GM21717 (cell line): ENCODE results near the gene CXXC5.

Source experiments
- ATAC-seq: cut with Tn5 transposase; IDR thresholded peaks from one replicate; pipeline ENCODE4 v1.9.1; 2021; ENCODE audit warnings: mild to moderate bottlenecking, moderate library complexity; ENCODE audit not compliant: unreplicated experiment

Gene CXXC5

DNA sequence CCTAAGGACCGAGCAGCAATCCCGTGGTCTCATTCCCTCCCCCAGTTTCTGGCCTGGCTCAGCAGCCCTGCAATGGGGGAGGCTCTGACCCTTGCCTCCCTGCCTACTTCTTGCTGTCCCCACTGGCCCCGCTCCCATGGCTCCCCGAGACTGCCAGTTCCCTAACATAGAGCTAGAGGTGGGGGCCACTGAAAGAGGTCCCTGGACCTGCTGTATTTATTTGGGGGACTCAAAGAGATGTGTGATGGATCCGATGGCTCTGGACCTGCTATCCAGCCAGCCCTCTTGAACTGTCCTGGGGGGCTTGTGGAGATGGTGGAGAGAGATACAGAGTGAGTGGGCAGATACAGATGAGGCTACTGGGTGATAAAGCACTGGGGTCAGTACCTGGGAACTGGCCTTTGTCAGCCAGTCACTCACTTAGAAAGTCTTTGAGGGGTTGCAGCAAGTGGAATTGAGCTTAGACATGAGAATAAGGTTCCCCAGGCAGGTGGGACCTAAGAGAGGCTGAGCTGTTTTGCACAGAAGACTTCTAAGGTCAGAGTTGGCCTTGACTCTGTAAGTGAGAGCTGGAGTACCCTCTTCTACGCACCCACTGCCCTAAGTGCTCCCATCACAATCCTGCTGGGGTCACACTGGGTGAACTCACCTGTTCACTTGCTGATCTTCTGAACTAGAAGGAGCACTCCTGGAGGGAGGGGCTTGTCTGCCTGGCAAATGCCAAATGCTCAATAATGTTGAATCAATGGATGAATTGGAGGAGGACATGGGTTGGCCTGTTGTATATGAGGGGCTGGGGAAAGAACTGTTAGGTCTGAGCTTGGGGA is 42.9 kb downstream of the CXXC5 start:
- no peak for ATAC-seq

DNA sequence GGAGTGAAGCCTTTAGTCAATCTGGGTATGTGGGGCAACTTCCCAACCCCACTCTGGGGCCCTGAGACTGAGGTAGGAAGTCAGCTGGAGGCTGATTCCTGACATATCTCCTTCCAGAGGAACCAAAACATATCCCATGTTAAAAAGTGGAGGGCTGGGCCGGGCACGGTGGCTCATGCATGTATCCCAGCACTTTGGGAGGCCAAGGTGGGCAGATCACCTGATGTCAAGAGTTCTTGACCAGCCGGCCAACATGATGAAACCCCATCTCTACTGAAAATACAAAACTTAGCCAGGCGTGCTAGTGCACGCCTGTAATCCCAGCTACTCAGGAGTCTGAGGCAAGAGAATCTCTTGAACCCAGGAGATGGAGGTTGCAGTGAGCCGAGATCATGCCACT is 44.0 kb downstream of the CXXC5 start:
- ATAC-seq = no peak

DNA sequence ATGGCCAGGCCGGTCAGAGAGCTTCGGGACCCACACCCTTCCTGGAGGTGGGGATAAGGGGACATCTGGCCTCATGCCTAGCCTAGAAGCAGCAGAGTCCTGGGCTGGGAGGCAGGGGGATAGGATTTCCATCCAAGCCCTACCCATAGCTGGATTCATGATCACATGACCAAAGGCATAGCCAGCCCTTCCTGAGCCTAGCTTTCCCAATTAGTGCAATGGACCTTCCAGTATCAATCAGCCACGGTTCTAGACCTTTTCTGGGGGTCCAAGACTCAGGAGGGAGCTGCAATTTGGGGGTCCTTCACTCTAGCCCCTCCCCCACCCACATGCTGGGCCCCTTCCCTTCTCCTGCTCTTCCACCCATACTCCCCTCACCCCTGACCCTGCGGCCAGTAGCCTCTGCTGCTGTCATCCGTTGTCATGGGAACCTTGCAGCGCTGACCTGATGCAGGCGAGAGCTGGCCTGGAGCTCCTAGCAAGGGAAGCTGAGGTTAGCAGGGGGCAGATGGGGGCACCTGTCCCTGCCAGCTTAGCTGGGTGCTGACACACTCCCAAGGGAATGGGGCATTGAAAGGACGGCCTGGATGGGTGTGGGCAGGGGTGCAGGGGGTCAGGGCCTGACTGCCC is 44.6 kb downstream of the CXXC5 start:
- no peak for ATAC-seq

DNA sequence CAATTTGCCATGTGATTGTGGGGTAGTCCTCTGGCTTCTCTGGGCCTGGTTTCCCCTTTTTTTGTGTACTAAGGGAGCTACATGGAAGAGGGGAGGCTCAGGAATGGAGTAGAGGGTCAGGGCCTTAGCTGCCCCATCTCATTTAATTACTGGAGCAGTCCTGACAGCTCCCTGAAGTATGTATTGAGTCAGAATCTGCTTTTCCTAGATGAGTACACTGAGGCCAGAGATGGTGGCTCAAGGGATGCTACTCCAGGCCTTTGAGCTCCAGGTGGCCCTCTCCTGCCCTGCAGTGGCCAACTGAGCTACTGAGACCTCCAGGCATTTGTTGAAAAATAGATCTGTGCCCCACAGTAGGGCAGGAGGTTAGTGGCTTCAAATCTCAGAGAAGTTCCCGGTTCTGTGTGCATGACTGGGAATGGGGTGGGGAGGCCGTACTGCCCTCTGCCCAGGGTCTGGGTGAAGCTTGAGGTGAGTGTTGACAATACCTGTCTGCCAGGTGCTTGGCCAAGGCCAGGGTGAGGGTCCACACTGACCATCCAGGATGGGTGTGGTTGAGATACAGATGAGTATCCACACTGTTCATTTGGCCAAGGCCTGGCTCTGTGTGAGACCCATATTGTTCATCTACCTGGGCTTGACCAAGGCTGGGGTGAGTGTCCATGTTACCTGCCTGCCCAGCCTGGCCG is 45.7 kb downstream of the CXXC5 start:
- ATAC-seq = no peak

DNA sequence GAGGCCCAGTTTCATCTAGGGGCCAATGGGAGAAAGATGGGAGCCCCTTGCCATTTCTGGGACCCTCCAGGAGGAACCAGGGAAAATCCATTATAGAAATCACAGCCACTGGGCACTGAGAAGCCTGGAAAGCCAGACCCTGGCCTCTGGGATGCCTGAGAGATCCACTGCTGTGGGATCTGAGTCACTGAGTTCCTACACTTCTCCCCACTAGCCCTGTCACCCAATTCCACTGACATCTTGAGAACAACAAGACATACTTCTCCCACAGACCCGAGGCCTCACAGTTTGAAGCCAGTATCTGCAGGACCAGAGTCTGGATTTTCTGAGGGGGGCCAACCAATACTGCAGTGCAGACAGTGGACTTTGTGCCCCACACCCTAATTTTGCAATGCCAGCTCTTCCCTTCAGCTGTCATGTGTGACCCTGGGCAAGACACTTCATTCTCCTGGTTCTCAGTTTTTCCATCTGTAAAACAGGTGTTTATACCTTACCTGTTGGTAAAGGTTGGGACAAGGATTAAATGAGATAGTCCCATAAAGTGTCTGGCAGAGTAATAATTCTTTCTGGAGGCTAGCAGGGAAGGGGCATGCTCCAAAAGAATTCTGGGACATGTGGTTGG is 46.5 kb downstream of the CXXC5 start:
- no peak for ATAC-seq

DNA sequence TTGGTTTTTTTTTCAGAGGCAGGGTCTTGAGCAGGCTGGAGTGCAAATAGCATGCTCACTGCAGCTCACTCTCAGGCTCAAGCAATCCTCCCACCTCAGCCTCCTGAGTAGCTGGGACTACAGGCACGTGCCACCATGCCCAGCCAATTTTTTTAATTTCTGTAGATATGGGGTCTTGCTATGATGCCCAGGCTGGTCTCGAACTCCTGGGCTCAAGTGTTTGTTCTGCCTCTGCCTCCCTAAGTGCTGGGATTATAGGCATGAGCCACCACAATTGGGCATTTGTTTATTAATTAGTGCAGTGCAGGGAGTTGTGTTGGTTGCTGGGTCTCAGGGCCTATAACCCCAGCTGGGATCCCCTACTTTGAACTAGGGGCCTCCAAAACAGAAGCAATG is 47.0 kb downstream of the CXXC5 start:
- ATAC-seq = no peak

DNA sequence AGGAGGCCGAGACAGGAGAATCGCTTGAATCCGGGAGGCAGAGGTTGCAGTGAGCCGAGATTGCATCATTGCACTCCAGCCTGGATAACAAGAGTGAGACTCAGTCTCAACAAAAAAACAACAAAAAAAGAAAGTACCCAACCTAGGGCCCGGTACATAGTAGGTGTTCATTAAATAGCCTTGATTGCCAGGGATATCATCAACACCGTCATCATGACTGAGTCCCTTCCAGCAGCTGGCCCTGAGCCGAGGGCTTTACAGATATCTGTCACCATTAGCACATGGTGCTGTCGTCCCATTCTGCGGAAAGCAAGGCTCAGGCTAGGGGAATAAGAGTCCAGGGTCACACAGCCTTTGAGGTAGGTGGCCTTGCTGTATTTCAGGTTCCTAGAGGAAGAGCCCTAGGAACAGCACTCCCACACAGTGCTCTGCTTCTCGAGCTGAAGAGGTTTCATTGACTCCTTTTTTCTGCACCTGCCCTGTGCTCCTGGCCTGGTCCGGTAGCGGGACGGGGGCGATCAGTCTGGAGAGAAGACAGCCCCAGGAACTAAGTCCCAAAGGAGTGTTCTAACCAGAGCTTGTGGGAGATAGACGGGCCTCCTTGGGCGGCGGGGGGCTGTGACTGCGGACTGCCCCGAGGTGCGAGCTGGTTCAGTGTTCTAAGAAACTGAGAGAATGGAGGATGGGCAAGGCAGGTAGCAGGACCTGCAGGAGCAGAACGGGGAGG is 48.2 kb downstream of the CXXC5 start:
- ATAC-seq = no peak

DNA sequence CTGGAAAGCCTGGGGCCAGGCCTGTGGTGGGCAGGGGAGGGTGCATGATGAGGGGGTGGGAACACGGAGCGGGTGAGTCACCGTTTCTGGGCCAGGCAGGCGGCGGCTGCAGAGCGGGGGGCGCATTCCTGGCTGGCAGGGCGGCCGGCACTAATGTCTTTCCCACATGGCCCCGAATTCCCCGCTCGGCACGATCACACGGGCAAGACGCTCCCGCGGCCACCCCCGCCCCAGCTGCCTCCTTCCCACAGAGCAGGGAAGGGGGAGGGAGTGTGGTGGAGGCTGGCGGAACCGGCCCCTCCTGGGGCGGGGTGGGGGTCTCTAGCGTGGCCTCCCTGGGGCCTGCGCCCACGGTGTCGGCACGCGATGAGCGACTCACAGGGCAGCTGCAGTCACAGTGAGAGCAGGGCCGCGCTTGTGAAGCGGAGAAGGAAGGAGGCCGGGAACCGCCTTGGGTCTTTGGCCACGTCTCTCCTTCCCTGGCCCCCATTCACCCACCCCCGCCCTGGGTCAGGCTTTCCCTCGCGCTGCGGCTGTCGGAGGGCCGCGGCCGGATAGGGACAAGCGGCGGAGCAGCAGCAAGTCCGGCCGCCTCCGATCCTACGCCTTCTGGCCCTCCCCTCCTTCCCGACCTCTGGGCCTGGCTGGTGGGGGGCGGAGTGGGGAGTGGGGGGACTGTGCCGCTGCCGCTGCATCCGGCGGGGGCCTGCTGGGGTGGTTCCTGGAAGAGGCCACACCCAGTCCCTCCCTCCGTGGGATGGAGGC is 48.9 kb downstream of the CXXC5 start:
- ATAC-seq = no peak

DNA sequence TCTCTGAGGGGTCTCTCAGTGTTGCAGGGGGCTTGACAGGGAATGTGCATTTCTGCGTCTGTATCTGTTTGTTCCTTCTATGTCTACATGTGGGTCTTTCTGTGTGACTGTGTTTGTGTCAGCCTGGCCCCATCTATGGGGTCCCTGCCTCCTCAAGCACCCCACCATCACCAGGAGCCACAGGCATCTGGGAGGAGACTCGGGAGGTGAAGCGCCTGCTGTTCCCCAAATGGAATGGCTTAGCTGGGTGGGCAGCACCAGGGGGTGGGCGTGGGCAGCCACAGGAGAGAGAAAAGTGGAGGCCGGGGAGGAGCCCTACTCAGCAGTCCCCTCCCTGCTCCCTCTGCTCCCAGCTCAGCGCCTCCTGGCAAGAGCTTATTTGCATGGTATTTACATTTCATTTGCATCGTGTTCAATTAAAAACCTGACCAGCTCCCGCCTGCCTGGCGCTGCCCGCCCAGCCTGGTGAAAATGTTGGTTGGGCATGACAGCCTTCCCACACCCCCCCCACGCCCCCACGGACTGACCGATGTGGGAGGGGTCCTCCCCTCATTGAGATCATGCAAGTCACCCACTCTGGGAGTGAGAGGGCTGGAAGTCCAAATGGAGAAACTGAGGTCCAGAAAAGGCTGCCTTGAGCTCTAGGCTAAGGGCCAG is 50.5 kb downstream of the CXXC5 start:
- ATAC-seq = no peak

DNA sequence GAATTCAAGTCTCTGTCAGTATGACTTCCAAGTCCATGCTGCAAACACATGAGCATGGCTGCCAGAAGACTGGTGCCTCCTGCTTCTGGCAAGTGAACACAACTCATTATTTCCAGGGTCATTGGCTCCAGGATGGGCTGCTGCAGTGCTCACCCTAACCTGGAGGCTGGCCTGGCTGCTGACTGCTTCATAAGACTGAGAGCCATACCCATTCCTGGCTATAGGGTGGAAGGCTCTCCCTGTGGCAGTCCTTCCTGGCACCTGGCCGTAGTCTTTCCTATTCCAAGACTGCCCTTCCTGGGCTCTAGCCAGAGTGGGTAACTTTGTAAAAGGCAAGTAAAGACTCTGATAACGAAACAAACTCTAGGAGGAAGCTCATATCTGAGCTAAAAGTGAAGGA is 51.2 kb downstream of the CXXC5 start:
- no peak for ATAC-seq

DNA sequence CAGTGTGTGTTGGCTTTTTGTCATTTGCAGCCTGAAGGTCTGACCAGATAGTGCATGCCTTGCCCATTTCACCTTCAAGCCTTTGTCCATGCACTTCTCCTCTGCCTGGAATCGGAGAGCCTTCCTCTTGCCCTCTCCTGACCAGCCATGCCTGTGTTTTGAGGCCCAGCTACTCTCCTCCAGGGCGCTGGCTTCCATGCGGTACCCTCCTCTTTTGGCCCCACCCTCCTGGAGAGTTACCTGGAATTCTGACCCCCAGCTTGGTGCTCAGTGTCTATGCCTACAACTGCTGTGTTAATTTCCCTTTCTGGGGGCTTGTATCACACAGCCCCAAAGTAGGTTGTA is 52.5 kb downstream of the CXXC5 start:
- no peak for ATAC-seq

DNA sequence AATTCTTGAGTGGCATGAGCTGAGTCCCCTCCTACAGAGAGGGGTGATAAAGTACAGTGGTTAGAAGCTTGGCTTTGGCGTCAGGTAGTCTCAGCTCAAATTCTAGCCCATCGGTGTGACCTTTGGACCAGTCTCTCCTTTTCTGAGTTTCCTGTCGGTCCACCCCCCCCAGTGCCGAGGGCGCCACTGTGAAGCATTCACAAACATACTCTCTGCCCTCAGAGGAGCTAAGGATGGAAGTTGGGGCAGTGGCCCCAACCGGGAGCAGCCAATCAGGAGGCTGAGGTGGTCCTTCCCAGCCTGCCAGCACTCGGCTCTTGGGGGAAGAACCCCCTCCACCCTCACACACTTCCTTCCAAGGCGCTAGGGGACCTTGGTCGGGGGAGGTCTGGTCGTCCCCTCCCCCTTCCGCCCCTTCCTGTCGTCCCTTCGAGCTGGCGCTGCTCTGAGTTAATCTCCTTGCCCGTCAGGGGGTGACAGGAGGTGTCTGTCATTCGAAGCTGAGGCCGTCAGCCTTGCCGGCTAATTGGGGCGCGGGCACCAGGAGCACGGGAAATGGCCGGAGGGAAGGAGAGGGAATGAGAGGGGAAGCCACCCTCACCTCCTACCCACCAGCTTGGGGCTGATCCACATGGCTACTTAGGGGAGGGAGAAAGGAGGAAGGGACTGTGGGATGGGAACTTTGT is 53.0 kb downstream of the CXXC5 start:
- ATAC-seq = no peak

DNA sequence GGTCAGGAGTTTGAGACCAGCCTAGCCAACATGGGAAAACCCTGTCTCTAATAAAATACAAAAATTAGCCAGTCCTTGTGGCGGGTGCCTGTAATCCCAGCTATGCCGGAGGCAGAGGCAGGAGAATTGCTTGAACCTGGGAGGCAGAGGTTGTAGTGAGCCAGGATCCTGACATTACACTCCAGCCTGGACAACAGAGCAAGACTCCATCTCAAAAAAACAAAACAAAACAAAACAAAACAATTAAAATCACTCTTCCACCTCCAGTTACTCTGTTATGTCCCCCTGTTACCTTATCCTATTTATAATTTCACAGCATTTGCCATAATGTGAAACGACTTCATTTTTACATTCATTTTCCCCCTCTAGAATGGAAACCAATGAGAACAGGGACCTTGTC is 54.4 kb downstream of the CXXC5 start:
- no peak for ATAC-seq

DNA sequence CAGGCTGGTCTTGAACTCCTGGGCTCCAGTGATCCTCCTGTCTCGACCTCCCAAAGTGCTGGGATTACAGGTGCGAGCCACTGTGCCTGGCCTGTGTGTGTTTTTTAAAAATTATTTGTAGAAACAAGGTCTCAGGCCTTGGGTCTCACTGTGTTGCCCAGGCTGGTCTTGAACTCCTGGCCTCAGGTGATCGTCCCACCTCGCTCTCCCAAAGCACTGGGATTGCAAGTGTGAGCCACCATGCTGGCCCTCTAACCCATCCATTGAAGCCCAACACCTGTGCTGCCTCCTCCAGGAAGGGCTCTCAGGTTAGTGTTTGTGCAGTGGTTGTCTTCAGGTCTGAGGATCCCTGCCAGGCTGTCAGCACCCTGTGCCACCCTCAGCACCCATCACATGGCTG is 56.6 kb downstream of the CXXC5 start:
- ATAC-seq = no peak

DNA sequence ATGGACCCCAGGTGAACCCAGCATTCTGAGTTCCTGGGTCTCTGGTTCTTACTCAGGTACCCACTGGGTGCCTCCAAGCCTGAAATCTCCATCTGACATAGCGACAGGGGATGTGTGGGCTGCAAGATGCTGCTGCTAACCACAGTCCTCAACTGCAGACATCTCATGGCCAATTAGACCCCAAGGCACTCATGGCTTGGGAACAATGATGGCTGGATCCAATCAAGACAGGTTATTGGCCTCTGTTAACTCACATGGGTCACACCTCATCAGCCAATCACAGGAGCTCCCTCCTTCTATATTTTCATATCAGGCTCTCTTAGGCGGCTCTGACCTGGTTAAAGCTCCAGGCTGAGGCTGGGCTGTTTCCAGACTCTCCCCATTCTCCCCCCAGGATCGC is 57.0 kb downstream of the CXXC5 start:
- ATAC-seq = no peak

DNA sequence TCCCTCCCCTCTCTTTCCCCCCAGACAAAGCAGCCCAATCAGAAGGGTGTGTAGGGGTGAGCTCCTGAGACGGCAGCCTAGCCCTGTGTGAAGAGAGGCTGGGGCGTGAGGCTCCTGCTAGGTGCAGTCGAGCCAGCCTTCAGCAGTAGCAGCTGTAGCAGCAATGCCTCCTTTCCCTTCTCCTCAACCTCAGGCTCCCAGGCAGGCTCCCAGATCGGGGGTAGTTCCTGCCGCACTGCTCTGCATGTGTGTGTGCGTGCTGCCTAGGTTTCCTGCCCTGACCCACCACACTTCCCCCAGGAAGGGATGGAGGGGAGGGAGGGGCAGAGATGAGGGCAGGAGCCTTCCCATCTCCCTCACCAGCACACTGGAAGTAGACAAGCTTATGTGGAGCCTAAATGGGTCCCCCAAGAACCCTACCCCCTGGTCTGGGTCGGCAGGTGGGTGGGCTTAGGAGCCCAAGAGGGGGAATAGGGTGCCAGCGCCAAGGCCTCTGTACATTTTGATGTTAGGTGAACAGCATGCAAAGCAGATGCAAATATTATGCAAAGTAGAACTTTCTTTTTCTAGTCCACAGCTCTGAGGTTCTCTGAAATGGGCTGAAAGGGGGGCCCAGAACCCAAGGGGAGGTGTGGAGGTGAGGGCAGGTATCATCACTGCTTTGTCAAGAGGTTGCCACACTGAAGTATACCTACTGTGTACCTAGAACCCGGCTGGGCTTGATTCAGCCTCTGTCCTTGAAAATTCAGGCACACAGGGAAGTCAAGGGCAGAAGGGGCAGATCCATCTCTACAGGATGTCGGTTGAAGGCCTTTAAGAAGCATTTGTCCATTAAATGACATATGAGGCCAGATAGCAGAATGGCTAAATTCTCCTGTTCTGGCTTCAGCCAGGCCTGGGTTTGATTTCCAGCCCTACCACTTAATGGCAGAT is 57.8 kb downstream of the CXXC5 start:
- ATAC-seq = no peak

DNA sequence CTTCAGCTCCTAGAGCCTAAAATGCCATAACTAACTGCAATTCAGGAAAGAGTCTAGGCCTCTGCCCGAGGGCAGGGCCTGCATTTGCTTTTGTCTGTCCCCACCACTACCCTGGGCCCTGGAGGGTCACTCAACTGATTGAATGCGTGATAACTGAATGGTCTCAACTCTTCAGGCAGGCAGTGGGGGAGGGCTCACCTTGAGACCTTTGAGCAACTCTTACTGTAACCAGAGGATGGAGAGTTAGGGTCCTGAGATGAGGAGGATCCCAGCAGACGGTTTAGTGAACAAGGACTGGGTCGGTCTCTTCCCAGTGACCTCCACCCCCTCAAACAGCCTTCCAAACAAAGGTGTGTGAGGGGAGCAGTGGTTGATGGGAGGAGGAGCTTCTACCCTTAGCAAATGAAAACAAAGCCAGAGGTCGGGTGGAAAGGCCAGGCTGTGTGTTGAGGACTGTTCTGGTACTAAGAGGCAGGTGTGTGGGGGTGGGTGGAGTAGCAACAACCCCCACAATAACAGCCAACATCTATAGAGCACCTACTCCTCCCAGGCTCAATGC is 59.4 kb downstream of the CXXC5 start:
- ATAC-seq = no peak

DNA sequence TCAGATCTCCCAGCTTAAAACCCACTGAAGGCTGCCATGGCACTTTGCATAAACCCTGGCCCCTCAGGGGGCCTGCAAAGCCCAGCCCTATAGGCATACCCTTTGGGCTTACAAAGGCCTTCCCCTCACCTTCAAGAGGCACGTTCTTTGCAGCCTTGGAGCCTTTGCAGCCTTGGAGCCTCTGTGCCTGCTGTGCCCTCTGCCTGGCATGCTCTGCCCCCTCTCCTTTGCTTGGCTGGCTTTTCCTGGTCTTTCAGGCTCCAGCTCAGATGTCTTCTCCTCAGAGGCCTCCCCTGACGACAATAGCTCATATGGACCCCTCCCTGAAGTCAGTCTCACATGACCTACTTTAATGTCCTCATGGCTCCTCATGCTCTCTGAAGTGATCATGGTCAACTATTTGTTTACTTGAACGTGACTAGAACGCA is 60.3 kb downstream of the CXXC5 start:
- no peak for ATAC-seq
